Stomach (tissue), 9 donors: ENCODE measurements around the gene RPS5. TPM values are rescaled to one million over a fixed set of nuclear protein-coding genes. Genes with fewer than 3 reads are reported as not detected.

Experiments
- DNase-seq, 2 donors: peaks; one replicate each; pipeline versions ENCODE4 v3.0.0 to v3.0.0-alpha.2; 2013 to 2019
- H3K27ac ChIP-seq, 5 donors: fragments of 200-600 bp in 4 of 5; sonication (generic) in 4 of 5; one replicate each; pipeline ENCODE4 v1.5.1; 2013 to 2019; ENCODE audit warnings: mild to moderate bottlenecking in 1 of 5, moderate library complexity in 1 of 5
- H3K27me3 ChIP-seq, 3 donors: fragments of 200-600 bp; sonication (generic); one replicate each; pipeline ENCODE4 v1.5.1; 2017 to 2019; ENCODE audit warnings: mixed run types in 1 of 3
- H3K36me3 ChIP-seq, 4 donors: fragments of 200-600 bp; sonication (generic); 1 replicate in 3 of 4; 2 replicates in 1 of 4; pipeline ENCODE4 v1.5.1; 2016 to 2019
- H3K4me1 ChIP-seq, 4 donors: fragments of 200-600 bp; sonication (generic); one replicate each; pipeline ENCODE4 v1.5.1; 2016 to 2019
- H3K4me3 ChIP-seq, 4 donors: fragments of 200-600 bp; sonication (generic) in 3 of 4; one replicate each; pipeline ENCODE4 v1.5.1; 2016 to 2019; ENCODE audit warnings: mild to moderate bottlenecking in 1 of 4
- H3K9me3 ChIP-seq, 4 donors: fragments of 200-600 bp; sonication (generic); one replicate each; pipeline ENCODE4 v1.5.1; 2016 to 2019
- EP300 ChIP-seq: sonication (generic); formaldehyde crosslinking; IDR thresholded peaks from one replicate; pipeline ENCODE4 v1.6.1; 2017; ENCODE audit warnings: antibody characterized with exemption
- POLR2A ChIP-seq, 4 donors: fragments of 450-650 bp; IDR thresholded peaks; one replicate each; pipeline ENCODE4 v1.6.1; 2016; ENCODE audit warnings: antibody characterized with exemption in 4 of 4, control low read depth in 2 of 4, mild to moderate bottlenecking in 1 of 4, moderate library complexity in 1 of 4
- POLR2AphosphoS5 ChIP-seq, 3 donors: sonication (generic); formaldehyde crosslinking; IDR thresholded peaks; one replicate each; pipeline ENCODE4 v1.6.1; 2016; ENCODE audit warnings: antibody characterized with exemption in 3 of 3
- WGBS, 5 donors: extraction: QIAGEN DNeasy Blood & Tissue Kit in 3 of 5; methylation state at CpG; one replicate each; pipeline versions ENCODE4 v1.1.5 to v1.1.7; 2013 to 2018; 5-methylcytosine and 5-hydroxymethylcytosine counted together
- intact Hi-C: fragments of 100-400 bp; cut with DNase I; formaldehyde crosslinking; loops from one replicate; pipeline ENCODE4 v1.15.1; 2023; ENCODE audit warnings: low total_unique reads
- polyA plus RNA-seq, 3 donors: library from polyadenylated mRNA; stranded (reverse); fragments of 200-250 nt; gene quantifications; one replicate each; pipeline ENCODE4 v1.2.3, GENCODE V29; 2013
- total RNA-seq, 5 donors: library from RNA; depleted of rRNA; stranded (reverse); fragments of >200 nt; gene quantifications; one replicate each; pipeline versions ENCODE4 v1.1.0 to v1.2.3, GENCODE V29; 2014 to 2016
- TF ChIP-seq, protein P1 (sequence below), 7 experiments: fragments of 450-650 bp in 4 of 7; fragments of 200-600 bp in 3 of 7; sonication (generic) in 3 of 7; IDR thresholded peaks; one replicate each; pipeline ENCODE4 v1.5.1; 2016 to 2019; ENCODE audit warnings: antibody characterized with exemption in 7 of 7, control low read depth in 2 of 7, mild to moderate bottlenecking in 1 of 7
- donor health status: healthy with polysubstance abuse.
- donor health status: Bipolar disorder and iron deficiency.
- donor health status: healthy.

The RPS5 gene
- total and polyA plus RNA-seq, 8 donors = 801 to 2,322 (median 1,502) TPM

DNA sequence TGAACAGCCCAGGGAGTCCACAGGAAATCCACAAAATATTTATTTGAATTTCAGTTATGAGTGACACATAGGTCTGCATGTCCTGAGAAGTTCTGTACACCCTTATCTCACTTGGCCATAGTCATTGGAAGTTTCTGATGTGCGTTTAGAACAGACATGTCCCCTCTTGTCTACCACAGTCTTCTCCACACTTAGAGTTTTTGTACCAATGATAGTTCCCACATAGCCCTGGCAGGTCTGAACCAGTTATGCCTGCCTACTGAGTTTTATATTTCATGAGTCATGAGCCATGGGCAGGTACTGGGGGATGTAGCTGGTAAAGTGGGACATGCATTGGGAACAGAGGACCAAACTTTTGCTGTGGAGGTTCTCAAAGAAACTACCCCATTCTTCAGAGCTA is 41.5 kb downstream of the RPS5 start:
- Histone ChIP-seq H3K36me3 (peaks cover 3 to 53% (median 21%) of the 10 kb centered on the region in 4 donors), H3K27ac (no peak overlapping the region), H3K4me1 (no peaks in the 10 kb centered on the region), H3K27me3 (no peaks in the 10 kb centered on the region), H3K4me3 (no peak overlapping the region), H3K9me3 (peaks cover 51 to 99% (median 82%) of the 10 kb centered on the region in 4 donors)
- no peak for DNase-seq
- intact Hi-C loops = no loop called here
- WGBS, 5 donors = 70 to 97% (median 75%) methylated on average over 1 of the region's 1 CpG
- no peak for TF ChIP-seq POLR2AphosphoS5 (IDR thresholded peaks at IDR 0.05)
- TF ChIP-seq EP300 = no peak
- TF ChIP-seq POLR2A (IDR thresholded peaks at IDR 0.05) = no peak
- TF ChIP-seq, protein P1, sequence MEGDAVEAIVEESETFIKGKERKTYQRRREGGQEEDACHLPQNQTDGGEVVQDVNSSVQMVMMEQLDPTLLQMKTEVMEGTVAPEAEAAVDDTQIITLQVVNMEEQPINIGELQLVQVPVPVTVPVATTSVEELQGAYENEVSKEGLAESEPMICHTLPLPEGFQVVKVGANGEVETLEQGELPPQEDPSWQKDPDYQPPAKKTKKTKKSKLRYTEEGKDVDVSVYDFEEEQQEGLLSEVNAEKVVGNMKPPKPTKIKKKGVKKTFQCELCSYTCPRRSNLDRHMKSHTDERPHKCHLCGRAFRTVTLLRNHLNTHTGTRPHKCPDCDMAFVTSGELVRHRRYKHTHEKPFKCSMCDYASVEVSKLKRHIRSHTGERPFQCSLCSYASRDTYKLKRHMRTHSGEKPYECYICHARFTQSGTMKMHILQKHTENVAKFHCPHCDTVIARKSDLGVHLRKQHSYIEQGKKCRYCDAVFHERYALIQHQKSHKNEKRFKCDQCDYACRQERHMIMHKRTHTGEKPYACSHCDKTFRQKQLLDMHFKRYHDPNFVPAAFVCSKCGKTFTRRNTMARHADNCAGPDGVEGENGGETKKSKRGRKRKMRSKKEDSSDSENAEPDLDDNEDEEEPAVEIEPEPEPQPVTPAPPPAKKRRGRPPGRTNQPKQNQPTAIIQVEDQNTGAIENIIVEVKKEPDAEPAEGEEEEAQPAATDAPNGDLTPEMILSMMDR (IDR thresholded peaks at IDR 0.05) = no peak

- intact Hi-C loops = no loop called here
- Histone ChIP-seq H3K27ac (no peak overlapping the region), H3K27me3 (no peaks in the 10 kb centered on the region), H3K9me3 (peaks cover 62 to 100% (median 92%) of the 10 kb centered on the region in 4 donors), H3K36me3 (peaks cover 15 to 64% (median 32%) of the 10 kb centered on the region in 4 donors), H3K4me3 (no peak overlapping the region), H3K4me1 (no peaks in the 10 kb centered on the region)
- no peak for TF ChIP-seq EP300
- no peak for TF ChIP-seq POLR2AphosphoS5 (IDR thresholded peaks at IDR 0.05)
- no peak for TF ChIP-seq POLR2A (IDR thresholded peaks at IDR 0.05)
- TF ChIP-seq, protein P1 (IDR thresholded peaks at IDR 0.05) = no peak
- DNase-seq = no peak
Measured at GRCh38 chr19:58429745-58430144, 42.7 kb downstream of the RPS5 start.

DNA sequence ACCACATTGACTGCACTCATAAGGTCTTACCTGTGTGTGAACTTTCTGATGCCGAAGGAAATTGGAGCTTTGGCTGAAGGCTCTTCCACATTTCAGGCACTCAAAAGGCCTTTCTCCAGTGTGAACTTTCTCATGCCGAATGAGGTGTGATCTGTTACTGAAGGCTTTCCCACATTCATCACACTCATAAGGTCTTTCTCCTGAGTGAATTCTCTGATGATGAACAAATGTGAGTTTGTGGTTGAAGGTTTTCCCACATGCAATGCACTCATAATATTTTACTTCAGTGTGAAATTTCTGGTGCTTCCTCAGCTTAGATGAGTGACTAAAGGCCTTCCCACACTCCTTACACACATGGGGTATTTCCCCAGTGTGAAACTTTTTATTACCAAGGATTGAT is 47.1 kb downstream of the RPS5 start:
- no peak for TF ChIP-seq POLR2AphosphoS5 (IDR thresholded peaks at IDR 0.05)
- TF ChIP-seq EP300 = no peak
- TF ChIP-seq, protein P1 (IDR thresholded peaks at IDR 0.05) = no peak
- TF ChIP-seq POLR2A (IDR thresholded peaks at IDR 0.05) = no peak
- H3K4me3 ChIP-seq = no peak overlapping the region
- WGBS, 5 donors = 89 to 98% (median 97%) methylated on average over 2 of the region's 2 CpGs
- H3K4me1 ChIP-seq = peaks cover 0 to 6% (median 4%) of the 10 kb centered on the region in 4 donors
- H3K9me3 ChIP-seq = peaks cover 79 to 100% (median 99%) of the 10 kb centered on the region in 4 donors
- peaks cover 37 to 92% (median 66%) of the 10 kb centered on the region in 4 donors for H3K36me3 ChIP-seq
- no peak overlapping the region for H3K27ac ChIP-seq
- intact Hi-C loops = no loop called here
- no peak for DNase-seq
- H3K27me3 ChIP-seq = no peaks in the 10 kb centered on the region

DNA sequence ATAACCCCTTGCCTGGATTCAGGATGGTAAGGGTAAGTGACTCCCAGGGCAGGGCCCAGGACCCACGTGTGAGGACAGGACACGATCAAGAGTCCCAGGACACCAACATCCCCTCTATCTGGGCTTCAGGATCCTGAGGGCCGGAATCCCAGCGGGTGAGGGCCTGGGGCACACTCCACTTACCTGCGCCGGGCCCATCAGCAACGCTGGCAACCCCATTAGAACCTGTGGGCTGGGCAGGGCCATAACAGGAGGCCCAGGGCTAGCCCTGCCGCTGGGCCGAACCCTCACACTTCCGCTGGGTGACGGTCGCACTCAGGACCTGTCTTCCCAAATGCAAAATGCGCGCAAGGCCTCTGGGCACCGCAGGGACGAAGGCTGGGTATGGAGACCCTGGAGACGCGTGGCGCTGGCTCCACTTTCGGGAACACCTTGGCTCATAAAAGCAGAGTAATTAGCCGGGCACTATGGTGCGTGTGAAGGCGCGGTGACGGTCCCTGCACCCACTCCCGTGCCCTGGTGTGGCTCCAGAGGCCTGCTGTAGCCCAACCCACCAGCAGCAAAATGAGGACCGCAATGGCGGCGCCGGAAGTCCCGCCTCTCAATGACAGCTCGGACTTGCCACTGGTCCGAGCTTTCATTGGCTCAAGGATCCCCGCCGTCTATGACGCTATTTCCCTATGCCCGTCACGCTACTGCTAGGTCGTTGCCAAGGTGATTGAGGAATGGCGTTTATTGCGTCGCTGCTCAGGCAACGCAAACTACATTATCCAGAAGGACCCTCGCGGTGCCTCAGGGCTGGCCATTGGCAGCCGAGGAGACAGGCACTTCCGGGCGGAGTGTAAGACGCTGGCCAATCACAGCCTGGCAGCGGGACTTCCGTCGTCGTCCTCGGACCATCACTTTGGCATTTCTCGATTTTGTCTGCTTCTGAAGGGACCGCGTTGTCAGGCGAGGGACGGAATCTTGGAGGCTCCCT is 52.8 kb downstream of the RPS5 start, which contains the start of gene ZNF132:
TSS of gene ZNF132 (minus strand) at position 578 of the 979 bp plus-strand sequence. CDS start at position 246, 332 bp downstream.
- 6 to 17% (median 8%) methylated on average over 36 to 59 of the region's 59 CpGs for WGBS, 5 donors
- H3K9me3 ChIP-seq = peaks cover 27 to 59% (median 46%) of the 10 kb centered on the region in 4 donors
- H3K36me3 ChIP-seq = peaks cover 21 to 37% (median 33%) of the 10 kb centered on the region in 4 donors
- peak; percentile 96 to 100 for DNase-seq
- intact Hi-C loops = no loop called here
- H3K27ac ChIP-seq = peak within 1 kb of the TSS; percentile 67 to 88 (median 80)
- TF ChIP-seq POLR2A (IDR thresholded peaks at IDR 0.05) = no peak
- peak; percentile 53 to 95 (median 74) for TF ChIP-seq POLR2AphosphoS5 (IDR thresholded peaks at IDR 0.05)
- H3K4me1 ChIP-seq = peaks cover 10 to 23% (median 20%) of the 10 kb centered on the region in 4 donors
- no peaks in the 10 kb centered on the region for H3K27me3 ChIP-seq
- H3K4me3 ChIP-seq = peak within 1 kb of the TSS; percentile 70 to 95 (median 72)
